DMS53 (cell line): Measurements from ENCODE around the gene PLBD2.
A peak's percentile ranks its signal among the peaks of the same experiment; 100 is the strongest.

Experiments used
- DNase-seq: peaks from one replicate; lab custom pipeline; 2025; lab: John Stamatoyannopoulos, UW

Gene PLBD2

GRCh38 chr12:113358381-113359132 lies at the start of gene PLBD2:
PLBD2 (plus strand) TSS chr12:113358587; CDS start chr12:113358601, 14 bp downstream.
- DNase-seq, result peak; percentile 98

GRCh38 chr12:113310489-113310888 lies 47.9 kb upstream of the PLBD2 start:
- DNase-seq, result peak; percentile 65

GRCh38 chr12:113314121-113314529 lies 44.3 kb upstream of the PLBD2 start:
- DNase-seq, result no peak

- DNase-seq, result no peak
Measured at GRCh38 chr12:113315358-113315757, 43.0 kb upstream of the PLBD2 start.

GRCh38 chr12:113316155-113316554 lies 42.2 kb upstream of the PLBD2 start:
- DNase-seq, result no peak

- no peak for DNase-seq
Measured at GRCh38 chr12:113317122-113317521, 41.3 kb upstream of the PLBD2 start.

GRCh38 chr12:113318046-113318656 lies 40.2 kb upstream of the PLBD2 start:
- no peak for DNase-seq

GRCh38 chr12:113318900-113319628 lies 39.3 kb upstream of the PLBD2 start:
- DNase-seq, result no peak

- DNase-seq, result no peak
Measured at GRCh38 chr12:113320401-113320800, 38.0 kb upstream of the PLBD2 start.

- DNase-seq, result no peak
Measured at GRCh38 chr12:113322343-113322742, 36.0 kb upstream of the PLBD2 start.

- DNase-seq, result no peak
Measured at GRCh38 chr12:113325916-113326315, 32.5 kb upstream of the PLBD2 start.

GRCh38 chr12:113326775-113327395 lies 31.5 kb upstream of the PLBD2 start:
- no peak for DNase-seq

- DNase-seq, result no peak
Measured at GRCh38 chr12:113328368-113328889, 30.0 kb upstream of the PLBD2 start.

GRCh38 chr12:113329022-113329790 lies 29.2 kb upstream of the PLBD2 start:
- no peak for DNase-seq

- DNase-seq, result no peak
Measured at GRCh38 chr12:113329791-113330417, 28.5 kb upstream of the PLBD2 start.

- no peak for DNase-seq
Measured at GRCh38 chr12:113330505-113330904, 27.9 kb upstream of the PLBD2 start.

GRCh38 chr12:113332688-113333417 lies 25.5 kb upstream of the PLBD2 start:
- no peak for DNase-seq

GRCh38 chr12:113333418-113333750 lies 25.0 kb upstream of the PLBD2 start:
- no peak for DNase-seq

- DNase-seq, result peak; percentile 61
Measured at GRCh38 chr12:113333877-113334785, 24.3 kb upstream of the PLBD2 start.
